Tibial nerve (tissue), 3 donors: ENCODE results near the gene MIP.

ENCODE experiments used
- POLR2A ChIP-seq, 2 donors: fragments of 450-650 bp; IDR thresholded peaks; one replicate each; pipeline ENCODE4 v1.6.1; 2017; ENCODE audit warnings: antibody characterized with exemption in 2 of 2, mild to moderate bottlenecking in 2 of 2, moderate library complexity in 2 of 2
- TF ChIP-seq, protein P1 (sequence below), 5 experiments: fragments of 200-600 bp in 3 of 5; fragments of 450-650 bp in 2 of 5; sonication (generic) in 3 of 5; IDR thresholded peaks; one replicate each; pipeline ENCODE4 v1.5.1; 2016 to 2019; ENCODE audit warnings: antibody characterized with exemption in 5 of 5, mild to moderate bottlenecking in 3 of 5, moderate library complexity in 2 of 5

DNA sequence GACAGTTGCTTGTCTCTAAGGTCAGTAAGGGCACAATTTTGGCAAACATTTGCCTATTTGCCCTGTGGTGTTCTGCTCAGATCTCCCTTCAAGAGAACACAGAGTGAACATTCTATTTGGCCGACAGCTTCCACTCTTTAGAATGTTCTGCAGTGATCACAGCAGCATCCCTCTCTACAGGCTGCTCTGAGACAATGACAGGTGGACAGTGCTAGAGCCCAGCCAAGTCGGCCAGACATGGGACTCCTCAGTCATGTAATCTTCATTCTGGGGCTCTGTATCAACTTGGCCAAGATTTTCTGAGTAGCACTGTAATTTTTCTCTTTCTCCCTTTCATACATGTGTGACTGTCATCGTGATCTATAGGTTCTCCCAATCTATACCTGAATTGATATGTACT, 40.1 kb downstream of the MIP start:
- TF ChIP-seq, protein P1, sequence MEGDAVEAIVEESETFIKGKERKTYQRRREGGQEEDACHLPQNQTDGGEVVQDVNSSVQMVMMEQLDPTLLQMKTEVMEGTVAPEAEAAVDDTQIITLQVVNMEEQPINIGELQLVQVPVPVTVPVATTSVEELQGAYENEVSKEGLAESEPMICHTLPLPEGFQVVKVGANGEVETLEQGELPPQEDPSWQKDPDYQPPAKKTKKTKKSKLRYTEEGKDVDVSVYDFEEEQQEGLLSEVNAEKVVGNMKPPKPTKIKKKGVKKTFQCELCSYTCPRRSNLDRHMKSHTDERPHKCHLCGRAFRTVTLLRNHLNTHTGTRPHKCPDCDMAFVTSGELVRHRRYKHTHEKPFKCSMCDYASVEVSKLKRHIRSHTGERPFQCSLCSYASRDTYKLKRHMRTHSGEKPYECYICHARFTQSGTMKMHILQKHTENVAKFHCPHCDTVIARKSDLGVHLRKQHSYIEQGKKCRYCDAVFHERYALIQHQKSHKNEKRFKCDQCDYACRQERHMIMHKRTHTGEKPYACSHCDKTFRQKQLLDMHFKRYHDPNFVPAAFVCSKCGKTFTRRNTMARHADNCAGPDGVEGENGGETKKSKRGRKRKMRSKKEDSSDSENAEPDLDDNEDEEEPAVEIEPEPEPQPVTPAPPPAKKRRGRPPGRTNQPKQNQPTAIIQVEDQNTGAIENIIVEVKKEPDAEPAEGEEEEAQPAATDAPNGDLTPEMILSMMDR (IDR thresholded peaks at IDR 0.05): no peak
- TF ChIP-seq POLR2A (IDR thresholded peaks at IDR 0.05): no peak
